K562 treated with DMSO at 1 percent for 4 hours (cell line): Measurements from ENCODE around the gene EGFL7. TPM values are rescaled to one million over a fixed set of nuclear protein-coding genes. Genes with fewer than 3 reads are reported as not detected.

Experiments used
- total RNA-seq: library from RNA; unstranded; fragments of 300-600 nt; gene quantifications from 2 replicates; pipeline ENCODE4 v1.2.3, GENCODE V29; 2022; ENCODE audit not compliant: insufficient read depth

EGFL7 gene
- total RNA-seq = 61.4 and 63.1 TPM in 2 replicates

GRCh38 chr9:136662656-136663581, at the start of gene EGFL7:
Gene EGFL7 (plus strand): TSS chr9:136662916. CDS start chr9:136668283, 5,367 bp downstream.

GRCh38 chr9:136686794-136687711, 24.3 kb downstream of the EGFL7 start, which contains the start of gene AGPAT2:
Gene AGPAT2 (minus strand): TSS chr9:136687457. CDS start chr9:136687357, 100 bp downstream.

GRCh38 chr9:136711751-136712689, 49.3 kb downstream of the EGFL7 start, which contains the start of gene DIPK1B:
Gene DIPK1B (plus strand): TSS chr9:136712572. CDS start chr9:136712666, 94 bp downstream.

Other genes starting within 250 kb of the EGFL7 start
- gene INPP5E, start 223.1 kb upstream of the EGFL7 start, total RNA-seq = 8.4 and 10.0 TPM in 2 replicates
- gene SEC16A, start 179.9 kb upstream of the EGFL7 start, total RNA-seq = 47.5 and 60.7 TPM in 2 replicates
- 14.8 and 20.5 TPM in 2 replicates for gene NOTCH1, start 116.9 kb upstream of the EGFL7 start, total RNA-seq
- gene AGPAT2, start 24.5 kb downstream of the EGFL7 start, total RNA-seq = 65.7 and 76.1 TPM in 2 replicates
- 17.3 and 25.7 TPM in 2 replicates for gene DIPK1B, start 49.7 kb downstream of the EGFL7 start, total RNA-seq
- gene LCN10, start 80.0 kb downstream of the EGFL7 start, total RNA-seq = not detected in 2 replicates
- gene LCN6, start 85.6 kb downstream of the EGFL7 start, total RNA-seq = not detected in 2 replicates
- gene LCN8, start 95.3 kb downstream of the EGFL7 start, total RNA-seq = not detected in 2 replicates
- gene LCN15, start 101.6 kb downstream of the EGFL7 start, total RNA-seq = not detected in 2 replicates
- 67.9 and 75.8 TPM in 2 replicates for gene TMEM141, start 128.4 kb downstream of the EGFL7 start, total RNA-seq
- 0.75 and 2.6 TPM in 2 replicates for gene CCDC183, start 133.4 kb downstream of the EGFL7 start, total RNA-seq
- gene RABL6, start 145.0 kb downstream of the EGFL7 start, total RNA-seq = 163 and 183 TPM in 2 replicates
- gene AJM1, start 179.6 kb downstream of the EGFL7 start, total RNA-seq = 9.6 and 13.9 TPM in 2 replicates
- gene PHPT1, start 186.5 kb downstream of the EGFL7 start, total RNA-seq = 165 and 171 TPM in 2 replicates
- gene MAMDC4, start 189.4 kb downstream of the EGFL7 start, total RNA-seq = 4.1 and 4.7 TPM in 2 replicates
- gene EDF1, start 203.4 kb downstream of the EGFL7 start, total RNA-seq = 705 and 763 TPM in 2 replicates
- gene TRAF2, start 223.6 kb downstream of the EGFL7 start, total RNA-seq = 23.8 and 25.2 TPM in 2 replicates